Right forelimb (tissue), 1 donor: ENCODE data around the gene THRA.

Experiments used
- DNase-seq: peaks from one replicate; pipeline ENCODE4 v3.0.0-alpha.2; 2018

The THRA gene

DNA sequence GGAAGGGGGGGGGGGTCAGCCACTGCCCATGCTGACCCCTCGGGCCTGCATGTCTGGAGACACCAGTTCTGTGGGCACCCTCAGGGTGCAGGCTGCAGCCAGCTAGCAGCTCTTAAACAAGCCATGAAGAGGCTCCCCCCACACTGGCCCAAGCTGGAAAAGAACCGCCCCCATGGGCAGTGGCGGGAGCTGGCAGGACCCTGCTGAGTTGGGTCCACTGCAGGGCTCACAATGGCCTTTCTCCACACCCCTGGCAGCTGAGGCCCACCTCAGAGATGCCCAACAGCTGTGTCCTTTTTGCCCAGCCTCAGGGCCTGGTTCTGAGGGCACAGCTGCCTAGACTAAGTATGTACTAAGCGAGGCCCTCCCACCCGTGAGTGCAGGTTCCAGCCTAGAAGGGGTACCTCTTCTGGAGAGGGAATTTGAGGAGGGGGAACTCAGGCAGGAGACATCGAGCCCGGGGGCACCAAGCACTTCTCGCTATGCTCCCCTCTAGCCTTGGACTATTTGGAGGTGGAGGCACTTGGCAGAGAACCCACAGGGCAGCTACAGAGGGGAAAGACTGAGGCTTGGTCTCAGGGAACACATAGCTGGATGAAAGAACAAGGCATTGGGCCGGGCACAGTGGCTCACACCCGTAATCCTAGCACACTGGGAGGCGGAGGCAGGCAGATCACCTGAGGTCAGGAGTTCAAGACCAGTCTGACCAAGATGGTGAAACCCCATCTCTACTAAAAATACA is 3.2 kb downstream of the THRA start:
- no peak for DNase-seq

DNA sequence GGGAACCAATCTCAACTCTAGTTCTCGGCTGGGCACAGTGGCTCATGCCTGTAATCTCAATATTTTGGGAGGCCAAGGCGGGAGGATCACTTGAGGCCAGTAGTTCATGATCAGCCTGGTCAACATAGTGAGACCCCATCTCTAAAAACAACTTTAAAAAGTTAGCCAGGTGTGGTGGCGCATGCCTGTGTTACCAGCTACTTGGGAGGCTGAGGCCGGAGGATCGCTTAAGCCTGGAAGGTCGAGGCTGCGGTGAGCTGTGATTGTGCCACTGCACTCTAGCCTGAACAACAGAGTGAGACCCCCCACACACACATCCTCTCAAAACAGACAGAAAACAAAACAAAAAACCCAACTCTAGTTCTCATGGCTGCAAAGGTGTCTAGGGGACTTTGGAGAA is 4.9 kb downstream of the THRA start:
- DNase-seq, result no peak

GRCh38 chr17:40068129-40068581 is 5.4 kb downstream of the THRA start:
- DNase-seq, result no peak

GRCh38 chr17:40068584-40068916 is 5.8 kb downstream of the THRA start:
- DNase-seq, result no peak

DNA sequence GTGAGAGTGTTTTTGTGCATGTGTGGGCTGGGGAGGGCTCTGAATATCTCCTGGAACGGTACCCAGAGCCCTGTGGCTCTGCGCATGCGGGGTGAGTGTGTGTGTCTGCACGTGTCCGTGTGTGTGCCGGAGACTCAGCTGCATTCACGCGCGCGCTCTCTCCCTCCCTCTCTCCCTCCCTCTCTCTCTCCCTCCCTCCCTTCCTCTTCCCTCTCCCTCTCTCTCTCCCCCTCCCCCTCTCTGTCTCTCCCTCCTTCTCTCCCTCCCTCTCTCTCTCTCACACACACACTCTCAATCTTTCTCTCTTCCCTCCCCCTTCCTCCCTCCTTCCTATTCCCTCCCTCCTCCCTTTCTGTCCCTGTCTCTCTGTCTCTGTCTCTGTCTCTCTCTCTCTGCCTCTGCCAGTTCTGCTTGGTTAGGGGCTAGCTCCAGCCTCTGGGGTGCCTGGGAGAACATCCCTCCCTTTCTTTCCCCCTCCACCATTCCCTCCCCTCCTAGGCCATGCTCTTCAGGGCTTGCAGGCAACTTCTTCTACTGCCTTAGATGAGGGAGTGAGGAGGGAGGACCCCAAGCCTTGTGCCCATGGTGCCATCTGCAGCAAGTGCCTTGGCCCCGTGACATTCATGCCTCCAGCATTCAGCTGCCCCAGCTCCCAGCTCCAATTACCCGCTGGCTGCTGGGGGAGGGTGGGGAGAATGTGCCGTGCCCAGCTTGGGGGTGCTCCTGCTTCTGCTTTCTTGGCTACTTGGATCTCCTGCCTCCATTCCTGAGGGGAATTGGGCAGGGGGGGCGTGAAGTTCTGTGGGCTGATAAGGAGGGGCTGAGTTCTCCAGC is 6.4 kb downstream of the THRA start:
- DNase-seq, result peak; percentile 91

DNA sequence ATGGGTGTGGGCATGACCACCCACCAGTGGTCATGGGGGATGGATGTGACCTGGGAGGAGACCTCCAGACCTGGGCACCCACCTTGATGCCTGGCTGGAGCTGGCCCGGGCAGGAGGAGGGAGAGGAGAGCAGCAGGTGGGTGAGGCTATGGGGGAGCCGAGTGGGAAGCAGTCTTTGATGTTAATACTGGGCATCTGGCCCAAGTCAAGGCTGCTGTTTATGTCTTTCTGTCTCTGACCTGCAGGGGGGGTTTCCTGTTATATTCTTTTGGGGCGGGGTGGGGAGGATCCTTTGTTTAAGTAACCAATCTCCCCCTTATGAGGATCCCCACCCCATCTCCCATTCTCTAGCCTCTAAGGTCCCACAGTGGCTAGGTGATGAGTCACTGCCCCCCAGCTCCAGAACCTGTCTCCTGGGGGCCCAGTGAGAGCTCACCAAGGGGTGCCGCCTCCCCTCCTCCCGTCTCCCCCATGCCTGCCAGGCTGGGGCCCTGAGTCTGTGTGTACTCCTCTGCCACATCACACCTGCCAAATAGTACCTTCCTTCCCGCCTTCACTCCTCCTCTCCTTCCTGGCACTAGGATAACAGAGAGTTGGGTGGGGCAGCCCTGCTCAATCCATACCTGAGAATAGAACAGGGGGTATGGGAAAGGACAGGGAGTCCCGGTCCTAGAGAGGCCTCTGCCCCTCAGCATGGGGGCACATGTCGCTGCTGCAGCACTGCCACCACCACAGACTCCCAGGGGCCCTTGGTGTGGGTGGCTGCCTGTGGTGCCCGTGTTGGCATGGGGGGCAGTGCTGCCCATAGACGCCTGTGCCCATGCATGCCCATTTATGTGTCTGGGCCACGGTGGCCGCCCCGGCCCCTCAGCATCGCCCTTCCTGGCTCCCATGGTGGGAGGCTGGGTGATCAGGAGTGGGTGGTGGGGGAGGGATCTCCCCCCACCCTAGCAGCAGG is 7.3 kb downstream of the THRA start:
- no peak for DNase-seq

GRCh38 chr17:40070709-40071312 is 8.0 kb downstream of the THRA start:
- DNase-seq, result no peak

DNA sequence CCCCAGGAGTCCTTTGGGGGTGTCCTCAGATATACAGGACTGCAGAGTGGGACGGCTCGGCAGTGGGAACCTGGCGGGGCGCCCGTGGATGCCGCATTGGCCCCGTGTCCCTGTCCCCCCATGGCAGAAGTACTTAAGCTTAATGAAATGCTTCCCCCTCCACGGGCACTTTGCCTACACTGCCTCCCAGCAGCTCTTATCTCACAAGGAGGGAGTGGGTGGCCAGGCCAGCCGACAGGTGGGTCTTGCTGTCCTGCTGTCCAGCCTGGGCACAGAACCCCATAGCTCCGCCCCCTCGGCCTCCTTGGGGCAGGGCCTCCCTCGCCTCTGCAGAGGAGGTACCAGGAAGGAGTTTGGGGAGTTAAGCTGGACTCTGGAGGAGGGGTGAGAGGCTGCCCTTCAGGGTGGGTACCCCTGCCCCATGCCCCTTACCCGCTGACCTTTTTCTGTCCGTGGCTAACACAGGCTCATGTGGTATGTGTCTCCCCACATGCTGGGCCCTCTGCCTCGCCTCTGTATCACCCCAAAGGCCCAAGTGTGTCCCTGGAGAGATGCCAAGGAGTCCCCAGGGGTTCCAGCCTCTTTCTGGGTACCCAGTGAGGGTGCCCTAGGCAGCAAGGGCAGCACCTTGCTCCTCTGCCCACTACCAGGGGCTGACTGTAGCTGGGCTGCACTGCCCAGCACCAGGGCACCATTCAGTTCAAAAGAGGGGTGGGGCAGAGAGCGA is 8.7 kb downstream of the THRA start:
- DNase-seq, result peak; percentile 47

DNA sequence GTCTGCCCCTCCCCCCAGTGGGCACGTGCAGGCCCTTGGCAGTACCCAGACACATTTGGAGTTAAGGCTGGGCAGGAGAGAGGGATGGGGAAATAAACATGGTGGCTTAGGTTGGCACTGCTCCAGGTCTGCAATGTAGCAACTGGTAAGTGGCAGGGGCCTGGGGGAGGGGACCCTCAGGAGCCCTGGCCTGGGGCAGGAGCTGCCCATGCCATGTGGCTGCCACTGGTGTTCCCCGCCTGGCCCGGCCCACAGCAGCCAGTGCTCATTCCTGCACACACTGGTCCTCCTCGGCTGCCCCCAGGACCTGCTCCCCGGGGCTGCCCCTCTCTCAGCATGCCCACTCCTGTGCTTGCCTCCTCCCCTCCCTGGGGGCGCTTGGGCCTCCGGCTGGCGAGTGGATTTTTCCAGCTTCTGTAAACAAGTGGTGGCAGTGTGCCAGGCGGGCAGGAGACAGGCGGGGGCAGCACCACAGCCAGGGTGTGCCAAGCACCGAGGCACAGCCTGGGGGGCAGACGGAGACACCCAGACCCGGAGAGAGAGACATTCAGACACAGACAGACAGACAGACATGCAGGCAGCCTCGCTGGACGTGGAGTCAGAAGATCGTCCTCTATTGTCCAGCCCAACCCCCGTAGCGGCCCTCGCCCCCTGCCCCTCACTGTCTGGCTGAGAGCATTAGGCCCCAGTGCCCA is 9.4 kb downstream of the THRA start:
- DNase-seq, result peak; percentile 75

DNA sequence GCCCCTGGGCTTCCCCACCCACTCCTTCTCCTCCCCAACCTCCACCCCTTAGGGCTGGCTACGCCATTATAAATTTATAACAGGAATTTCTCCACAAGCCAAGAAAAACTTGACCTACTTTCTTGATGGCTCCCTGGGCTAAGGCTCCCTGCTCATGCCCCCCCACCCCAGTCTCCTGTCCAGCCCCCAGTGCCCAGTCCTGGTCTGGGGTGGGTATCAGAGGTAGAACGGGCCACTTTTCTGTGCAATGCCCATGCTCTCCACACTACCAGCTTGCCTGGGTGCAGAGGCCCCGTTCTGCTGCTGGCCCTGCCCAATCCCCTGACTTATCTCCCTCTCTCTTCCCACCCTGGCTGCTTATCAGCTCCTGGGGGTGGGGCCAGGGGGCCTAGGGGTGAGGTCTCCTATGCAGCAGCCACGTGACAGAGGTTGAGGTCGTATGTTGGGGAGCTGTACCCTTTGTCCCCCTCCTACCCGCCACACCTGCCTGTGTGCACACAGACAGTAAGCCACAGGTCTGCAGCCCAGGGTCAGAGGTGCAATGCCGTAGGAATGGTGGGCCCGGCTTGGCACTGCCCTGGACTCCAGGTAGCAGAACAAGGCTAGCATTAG is 10.1 kb downstream of the THRA start:
- DNase-seq, result no peak

DNA sequence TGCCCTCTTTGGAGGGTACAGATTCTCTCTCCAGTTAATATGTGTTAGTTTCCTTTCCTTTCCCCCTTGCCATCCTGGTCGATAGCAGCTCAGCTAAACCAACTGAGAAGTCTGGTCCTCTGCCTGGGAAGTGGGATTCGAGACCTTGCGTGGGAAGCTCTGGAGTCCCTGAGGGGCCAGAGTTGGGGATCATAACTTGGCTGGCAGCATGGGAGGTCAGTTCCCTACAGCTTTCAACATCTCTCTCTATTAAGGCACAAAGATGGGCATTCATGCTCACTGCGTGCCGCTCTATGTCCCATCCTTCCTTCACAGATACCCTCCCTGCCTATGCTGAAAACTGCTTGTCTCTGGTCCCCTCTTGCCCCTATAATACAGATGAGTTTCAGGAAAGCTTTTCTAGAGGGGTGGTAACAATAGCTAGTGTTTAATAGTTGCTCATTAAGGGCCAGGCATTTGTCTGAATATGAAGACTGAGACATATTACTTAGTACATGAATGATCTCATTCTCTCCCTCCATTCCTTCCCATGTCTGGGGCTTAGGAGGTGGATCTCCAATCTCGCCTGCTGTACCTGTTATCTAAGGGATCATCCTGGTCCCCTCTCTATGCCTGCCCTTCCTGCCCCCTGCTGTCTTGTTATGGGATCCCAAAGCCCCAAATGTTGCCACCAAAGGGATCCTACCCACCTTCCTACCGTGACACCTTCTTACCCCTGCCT is 10.8 kb downstream of the THRA start:
- DNase-seq, result no peak

- DNase-seq, result no peak
These were observed 11.4 kb downstream of the THRA start for GRCh38 chr17:40074175-40074512.

DNA sequence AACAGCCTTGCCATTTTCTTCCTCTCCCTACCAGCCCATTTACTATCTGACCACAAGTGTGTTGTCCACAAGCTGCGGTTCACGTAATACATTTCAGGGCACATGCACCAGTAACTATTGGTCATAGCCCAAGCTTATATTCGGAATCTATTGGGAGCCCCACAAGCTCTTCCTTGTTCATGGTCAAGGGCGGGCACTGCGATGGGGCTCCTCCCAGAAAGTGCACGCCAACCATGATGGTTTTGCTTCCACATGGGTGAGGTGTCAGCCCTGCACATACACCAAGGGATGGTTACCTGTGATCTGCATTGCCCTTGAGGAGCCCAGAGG is 12.1 kb downstream of the THRA start:
- no peak for DNase-seq

- DNase-seq, result peak; percentile 77
These were observed 12.6 kb downstream of the THRA start for GRCh38 chr17:40075201-40075941.

GRCh38 chr17:40075942-40076498 is 13.3 kb downstream of the THRA start:
- DNase-seq, result no peak

DNA sequence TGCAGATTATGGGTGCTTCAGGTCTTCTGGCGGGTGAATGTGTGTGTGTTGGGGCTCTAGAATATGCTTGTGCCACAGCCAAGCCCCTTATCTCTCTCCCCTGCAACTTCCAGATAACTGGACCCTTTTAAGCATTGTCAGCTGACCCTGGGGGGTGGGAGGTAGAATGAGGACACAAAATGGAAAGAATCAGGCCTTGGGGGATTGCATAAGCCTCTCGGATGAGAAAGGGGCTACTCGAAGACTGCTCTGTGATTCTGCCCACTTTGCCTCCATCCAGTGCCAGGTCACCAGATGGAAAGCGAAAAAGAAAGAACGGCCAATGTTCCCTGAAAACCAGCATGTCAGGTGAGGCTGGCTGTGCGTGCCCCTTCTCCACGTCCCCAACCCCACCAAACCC is 13.8 kb downstream of the THRA start:
- DNase-seq, result no peak

DNA sequence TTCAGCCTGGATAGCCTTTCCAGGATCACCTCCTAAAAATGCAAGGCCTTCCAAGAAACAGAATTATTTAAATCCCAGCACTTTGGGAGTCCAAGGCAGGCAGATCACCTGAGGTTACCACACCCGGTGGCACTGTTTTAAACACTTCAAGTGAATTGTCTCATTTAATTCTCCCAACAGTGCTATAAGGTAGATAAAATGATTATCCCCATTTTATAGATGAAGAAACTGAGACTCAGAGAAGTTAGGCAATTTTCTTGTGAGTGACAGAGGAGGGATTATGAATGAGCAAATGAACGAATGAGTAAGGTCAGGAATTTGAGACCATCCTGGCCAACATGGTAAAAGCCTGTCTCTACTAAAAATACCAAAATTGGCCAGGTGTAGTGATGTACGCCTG is 16.8 kb downstream of the THRA start:
- DNase-seq, result no peak

- DNase-seq, result no peak
These were observed 21.7 kb downstream of the THRA start for GRCh38 chr17:40084477-40084876.
